IPS-NIHi7 (cell line): Measurements from ENCODE around the gene ARMS2.
A peak's percentile ranks its signal among the peaks of the same experiment; 100 is the strongest.

Experiments
- DNase-seq: peaks from one replicate; pipeline ENCODE4 v3.0.0; 2012; ENCODE audit warnings: mixed read lengths; ENCODE audit errors: extremely low spot score

ARMS2 gene

GRCh38 chr10:122450353-122450990 is 4.0 kb upstream of the ARMS2 start:
- DNase-seq, result no peak

GRCh38 chr10:122454071-122454470 is 382 bp upstream of the ARMS2 start:
- no peak for DNase-seq

- no peak for DNase-seq
These were observed 1.1 kb downstream of the ARMS2 start for GRCh38 chr10:122455376-122456079.

DNA sequence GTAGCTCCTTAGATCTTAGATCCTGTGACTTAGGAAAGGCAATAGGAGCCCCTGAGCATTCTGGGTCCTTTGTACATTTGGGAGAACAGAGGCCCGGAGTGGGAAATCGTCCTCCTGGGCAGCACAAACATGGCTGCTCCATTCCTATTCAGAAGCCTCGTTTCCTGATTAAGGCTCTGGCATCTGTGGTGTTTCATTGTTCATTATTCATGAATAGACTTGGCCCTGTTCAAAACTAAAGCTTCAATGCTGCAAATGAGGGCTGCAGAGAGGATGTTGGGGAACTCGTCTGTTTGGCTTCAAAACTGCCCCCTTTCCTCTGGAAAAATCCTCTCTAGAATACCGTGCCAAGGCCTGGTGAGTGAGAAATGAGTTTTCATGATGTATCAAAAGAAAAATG is 3.5 kb downstream of the ARMS2 start:
- no peak for DNase-seq

DNA sequence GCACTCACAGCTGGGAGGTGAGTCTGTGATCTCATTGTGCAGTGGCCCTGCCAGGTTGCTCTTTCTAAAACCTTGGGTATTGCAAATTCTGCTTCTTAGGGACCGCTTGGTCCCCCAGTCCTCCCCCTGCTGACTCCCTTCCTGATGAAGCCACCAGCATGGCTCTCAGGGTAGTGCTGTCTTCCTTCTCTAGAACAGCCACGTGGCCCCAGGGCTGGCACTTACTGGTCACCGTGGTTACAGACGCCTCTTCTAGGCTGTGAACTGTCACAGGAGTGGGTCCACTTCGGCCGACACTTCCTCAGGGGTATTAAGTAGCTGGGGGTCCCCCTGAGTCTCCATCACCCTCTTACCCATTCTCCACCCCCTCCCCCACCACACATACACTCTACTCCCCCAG is 4.2 kb downstream of the ARMS2 start:
- DNase-seq, result no peak

DNA sequence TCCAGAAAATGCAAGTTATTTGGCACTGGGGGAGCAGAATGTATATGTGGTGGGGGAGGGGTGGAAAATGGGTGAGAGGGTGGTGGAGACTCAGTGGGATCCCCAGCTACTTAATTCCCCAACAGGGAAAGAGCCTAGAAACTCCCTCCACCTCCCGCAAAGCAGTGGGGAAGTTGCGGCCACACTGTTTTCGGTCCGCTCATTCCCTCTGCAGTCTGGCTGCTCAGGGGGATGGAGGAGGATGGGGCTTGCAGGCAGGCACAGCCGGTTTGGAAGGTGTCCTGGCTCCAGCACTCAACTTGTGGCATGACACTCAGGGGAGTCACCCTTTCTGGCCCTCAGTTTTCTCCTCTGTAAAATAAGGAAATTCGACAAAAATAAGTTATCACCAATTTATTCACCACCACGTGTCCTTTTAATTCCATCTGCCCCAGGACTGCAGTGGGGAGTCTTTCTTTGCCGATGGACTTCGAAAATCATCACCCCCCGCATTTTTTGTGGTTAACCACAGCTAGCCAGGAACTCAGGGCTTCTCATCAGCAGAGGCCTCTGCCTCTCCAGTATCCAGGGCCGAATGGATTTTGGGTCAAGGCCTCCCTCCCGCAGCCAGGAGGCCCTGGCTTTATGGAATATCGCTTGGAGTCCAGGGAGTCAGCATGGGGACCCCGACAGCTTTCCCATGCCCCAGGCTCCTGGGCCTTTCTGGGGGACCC is 5.3 kb downstream of the ARMS2 start:
- DNase-seq, result peak; percentile 31

DNA sequence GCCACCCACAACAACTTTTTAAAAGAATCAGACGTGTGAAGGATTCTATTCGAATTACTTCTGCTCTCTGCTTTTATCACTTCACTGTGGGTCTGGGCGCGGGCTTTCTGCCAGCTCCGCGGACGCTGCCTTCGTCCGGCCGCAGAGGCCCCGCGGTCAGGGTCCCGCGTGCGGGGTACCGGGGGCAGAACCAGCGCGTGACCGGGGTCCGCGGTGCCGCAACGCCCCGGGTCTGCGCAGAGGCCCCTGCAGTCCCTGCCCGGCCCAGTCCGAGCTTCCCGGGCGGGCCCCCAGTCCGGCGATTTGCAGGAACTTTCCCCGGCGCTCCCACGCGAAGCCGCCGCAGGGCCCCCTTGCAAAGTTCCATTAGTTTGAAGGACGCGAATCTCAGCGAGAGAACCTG is 6.4 kb downstream of the ARMS2 start:
- no peak for DNase-seq

GRCh38 chr10:122461367-122461728 is 6.9 kb downstream of the ARMS2 start, which contains the start of gene HTRA1:
TSS of gene HTRA1 (plus strand) at chr10:122461553. CDS start at chr10:122461653, 100 bp downstream.
- peak; percentile 80 for DNase-seq

DNA sequence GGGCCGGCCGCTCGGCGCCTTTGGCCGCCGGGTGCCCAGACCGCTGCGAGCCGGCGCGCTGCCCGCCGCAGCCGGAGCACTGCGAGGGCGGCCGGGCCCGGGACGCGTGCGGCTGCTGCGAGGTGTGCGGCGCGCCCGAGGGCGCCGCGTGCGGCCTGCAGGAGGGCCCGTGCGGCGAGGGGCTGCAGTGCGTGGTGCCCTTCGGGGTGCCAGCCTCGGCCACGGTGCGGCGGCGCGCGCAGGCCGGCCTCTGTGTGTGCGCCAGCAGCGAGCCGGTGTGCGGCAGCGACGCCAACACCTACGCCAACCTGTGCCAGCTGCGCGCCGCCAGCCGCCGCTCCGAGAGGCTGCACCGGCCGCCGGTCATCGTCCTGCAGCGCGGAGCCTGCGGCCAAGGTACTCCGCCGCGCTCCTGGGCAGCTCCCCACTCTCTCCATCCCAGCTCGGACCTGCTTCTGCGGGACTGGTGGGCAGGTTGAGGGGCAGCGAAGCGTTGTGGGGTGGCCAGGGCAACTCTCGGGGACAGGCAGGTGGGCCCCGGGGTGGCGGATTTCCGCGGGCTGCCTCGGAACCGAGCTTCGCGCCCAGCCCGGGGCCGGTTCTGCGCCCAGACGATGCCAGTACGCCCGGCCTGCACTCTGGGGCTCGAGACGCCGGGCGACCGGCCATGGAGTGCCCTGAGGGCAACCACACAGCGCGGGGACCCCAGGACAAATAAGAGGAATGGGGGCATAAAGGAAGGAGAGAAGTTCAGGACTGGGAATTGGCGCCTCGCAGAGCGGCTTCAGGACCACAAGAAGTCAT is 7.5 kb downstream of the ARMS2 start:
- no peak for DNase-seq

DNA sequence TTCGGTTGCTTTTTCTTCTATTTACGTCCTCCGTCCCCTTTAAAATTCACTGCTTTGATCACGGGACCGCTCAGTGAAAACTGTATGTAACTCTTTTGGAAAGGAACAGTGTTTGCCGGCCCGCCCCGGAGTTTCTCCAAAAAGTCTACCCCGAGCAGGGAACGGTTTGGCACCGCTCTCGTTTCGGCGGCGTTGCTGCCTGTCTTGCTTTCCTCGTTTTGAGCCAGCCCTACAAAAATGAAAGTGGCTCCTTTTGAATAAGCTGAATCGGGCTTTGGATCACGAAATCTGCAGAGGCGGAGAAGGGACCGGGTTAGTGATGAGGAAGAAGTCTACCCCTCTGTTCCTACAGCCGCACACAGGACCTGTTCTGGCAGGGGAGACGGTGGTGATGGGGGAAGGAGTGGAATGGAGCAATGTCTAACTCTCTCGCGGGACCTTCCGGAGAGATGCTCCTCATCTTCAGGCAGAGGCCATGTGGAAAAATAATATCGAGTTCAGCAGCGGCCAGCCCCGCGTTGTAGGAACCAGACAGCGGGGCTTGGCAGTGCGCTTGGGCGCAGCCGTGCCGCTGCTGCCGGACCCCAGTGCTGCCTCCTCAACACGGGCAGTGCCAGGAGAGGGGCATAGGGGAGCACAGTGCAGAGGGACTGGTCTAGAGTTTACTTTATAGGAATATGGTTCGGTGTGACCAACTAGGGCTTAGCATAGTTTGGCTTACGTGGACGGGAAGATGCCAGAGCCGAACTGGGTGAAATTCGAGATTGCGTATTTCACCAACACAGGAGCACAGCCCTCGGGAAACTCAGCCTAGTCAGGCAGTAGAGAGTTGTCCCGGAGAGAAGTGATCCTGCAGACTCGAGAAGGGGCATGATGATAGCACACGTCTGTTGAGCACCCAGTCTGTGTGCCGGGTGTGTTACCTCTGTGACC is 8.3 kb downstream of the ARMS2 start:
- DNase-seq, result no peak

DNA sequence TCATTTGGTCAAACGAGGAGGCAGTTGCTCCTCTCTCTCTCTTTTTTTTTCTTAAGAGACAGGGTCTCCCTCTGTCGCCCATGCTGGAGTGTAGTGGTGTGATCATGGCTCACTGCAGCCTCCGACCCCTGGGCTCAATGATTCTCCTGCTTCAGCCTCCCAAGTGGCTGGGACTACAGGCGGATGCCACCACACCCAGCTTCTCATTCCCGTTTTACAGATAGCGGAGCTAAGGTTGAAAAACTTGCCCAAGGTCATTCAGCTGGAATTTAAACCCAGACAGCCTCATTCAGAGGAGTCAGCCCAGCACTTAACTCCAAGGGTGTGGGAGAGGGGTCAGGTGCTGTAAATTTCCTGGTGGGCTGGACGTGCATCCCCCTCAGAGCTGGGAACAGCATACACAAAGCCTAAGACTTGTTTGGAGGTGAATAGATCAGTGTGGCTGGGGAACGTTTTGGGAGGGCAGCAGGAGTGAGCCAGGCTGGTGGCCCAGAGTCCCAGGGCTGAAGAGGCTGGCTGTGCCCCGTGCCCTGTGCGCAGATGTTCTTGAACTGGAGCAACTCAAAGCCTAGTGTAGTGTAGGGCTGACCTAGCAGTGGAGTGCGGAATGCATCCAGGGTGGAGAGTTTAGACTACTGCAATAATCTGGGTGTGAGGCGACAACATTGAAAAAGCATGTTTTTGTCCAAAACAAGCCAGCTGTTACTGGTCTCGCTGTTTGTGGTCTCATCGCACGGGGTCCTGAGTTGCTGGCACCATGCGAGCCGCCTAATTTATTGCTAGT is 9.2 kb downstream of the ARMS2 start:
- no peak for DNase-seq

DNA sequence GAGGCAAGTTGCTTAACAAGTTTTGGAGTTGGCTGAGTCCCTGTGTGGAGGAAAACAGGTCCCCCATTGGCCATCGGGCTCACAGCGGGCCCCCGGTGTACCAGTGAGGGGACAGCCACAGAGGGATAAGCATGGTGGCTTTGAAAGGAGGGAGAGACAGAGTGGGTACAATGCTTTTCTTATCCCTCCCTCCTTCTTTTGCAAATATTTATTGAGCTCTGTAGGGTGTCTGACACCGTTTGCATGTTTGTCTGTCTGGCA is 9.7 kb downstream of the ARMS2 start:
- DNase-seq, result no peak

GRCh38 chr10:122464586-122464985 is 10.1 kb downstream of the ARMS2 start:
- no peak for DNase-seq

GRCh38 chr10:122465401-122466040 is 11.1 kb downstream of the ARMS2 start:
- no peak for DNase-seq

DNA sequence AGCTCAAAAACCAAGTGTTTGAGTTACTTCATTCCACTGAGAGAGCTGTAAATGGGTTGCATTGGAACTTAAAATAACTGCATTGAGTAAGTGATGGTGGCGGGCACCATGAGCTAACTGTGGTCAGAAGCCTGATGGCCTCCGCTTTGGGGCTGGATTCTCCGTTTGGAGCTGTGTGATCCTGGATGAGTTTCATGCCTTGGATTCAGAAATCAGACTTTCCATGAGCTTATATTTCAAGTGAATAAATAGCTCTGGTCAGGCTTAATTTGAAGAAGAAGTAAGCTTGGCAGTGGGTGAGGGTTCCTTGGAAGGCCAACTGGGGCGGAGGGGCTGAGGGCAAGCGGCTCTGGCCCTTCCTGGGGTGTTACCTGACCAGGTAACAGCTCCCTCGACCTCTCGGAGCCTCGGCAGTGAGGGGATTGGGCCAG is 12.5 kb downstream of the ARMS2 start:
- no peak for DNase-seq

DNA sequence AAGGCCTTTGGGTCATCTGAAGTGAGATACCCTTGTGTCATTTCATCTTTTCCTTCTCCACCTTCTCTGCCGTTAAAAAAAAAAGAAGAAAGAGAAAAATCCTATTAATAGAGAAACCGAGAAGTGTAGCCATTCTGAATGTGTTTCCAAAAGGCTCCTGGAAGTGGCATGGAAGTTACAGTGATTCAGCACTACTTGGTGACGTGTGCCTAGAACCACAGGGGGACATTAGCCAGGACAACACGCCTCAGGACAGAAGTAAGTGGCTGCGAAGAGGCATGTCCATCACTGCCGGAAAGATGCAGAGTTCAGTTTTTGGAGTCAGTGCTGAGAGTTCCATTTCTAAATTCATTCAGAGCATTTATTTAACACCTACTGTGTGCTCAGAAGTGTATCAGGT is 13.2 kb downstream of the ARMS2 start:
- DNase-seq, result no peak

GRCh38 chr10:122468307-122468925 is 14.0 kb downstream of the ARMS2 start:
- no peak for DNase-seq

GRCh38 chr10:122468926-122469781 is 14.7 kb downstream of the ARMS2 start:
- no peak for DNase-seq

GRCh38 chr10:122469848-122470247 is 15.4 kb downstream of the ARMS2 start:
- no peak for DNase-seq
